CD4-positive, alpha-beta memory T cell (primary cell): ENCODE results near the gene PLGRKT. TPM values are rescaled to one million over a fixed set of nuclear protein-coding genes. Genes with fewer than 3 reads are reported as not detected.
"Not testable (repeated sequence)": the region's sequence is repeated elsewhere in the genome, so short reads cannot be mapped to it uniquely, and the experiment has no call there.

Source experiments
- CTCF ChIA-PET: fragments of 350-600 bp; sonication (Branson Sonifier 250); formaldehyde crosslinking; loops from one replicate; lab custom pipeline; 2021; ENCODE audit warnings: inconsistent platforms; ENCODE audit not compliant: partially characterized antibody; lab: Charles Lee
- POLR2A ChIA-PET: fragments of 350-600 bp; sonication (Branson Sonifier 250); formaldehyde crosslinking; loops from one replicate; lab custom pipeline; 2021; ENCODE audit not compliant: partially characterized antibody; lab: Charles Lee
- DNase-seq, 5 donors: peaks; one replicate each; pipeline versions ENCODE4 v3.0.0 to v3.0.0-alpha.2; 2020 to 2022; ENCODE audit warnings: mixed read lengths in 1 of 5
- H3K27ac ChIP-seq: one replicate; pipeline ENCODE4 v1.7.0; 2013; ENCODE audit warnings: low read depth, low read length
- H3K27me3 ChIP-seq: 2 replicates; pipeline ENCODE4 v1.7.0; 2013; ENCODE audit warnings: mild to moderate bottlenecking, low read length, moderate library complexity; ENCODE audit not compliant: insufficient read depth
- H3K36me3 ChIP-seq: 2 replicates; pipeline ENCODE4 v1.7.0; 2013; ENCODE audit warnings: mild to moderate bottlenecking, low read length, moderate library complexity; ENCODE audit not compliant: insufficient read depth
- H3K4me1 ChIP-seq: 2 replicates; pipeline ENCODE4 v1.7.0; 2013; ENCODE audit warnings: mild to moderate bottlenecking, low read length, moderate library complexity; ENCODE audit not compliant: insufficient read depth
- H3K4me3 ChIP-seq, 2 donors: one replicate each; pipeline ENCODE4 v1.7.0; 2013; ENCODE audit warnings: low read length in 2 of 2, mild to moderate bottlenecking in 1 of 2
- H3K9me3 ChIP-seq, 2 donors: one replicate each; pipeline ENCODE4 v1.7.0; 2013; ENCODE audit warnings: low read length in 2 of 2, control low read depth in 1 of 2; ENCODE audit not compliant: control insufficient read depth in 1 of 2
- H3K27ac Mint-ChIP-seq, 7 donors: one replicate each; pipeline ENCODE4 v1.8.0; 2020 to 2021; ENCODE audit warnings: mixed read lengths in 7 of 7, mild to moderate bottlenecking in 6 of 7, inconsistent platforms in 3 of 7, moderate library complexity in 3 of 7
- H3K27me3 Mint-ChIP-seq, 2 donors: one replicate each; pipeline ENCODE4 v1.8.0; 2020 to 2021; ENCODE audit warnings: mixed read lengths in 2 of 2
- H3K36me3 Mint-ChIP-seq, 2 donors: one replicate each; pipeline ENCODE4 v1.8.0; 2020 to 2021; ENCODE audit warnings: mixed read lengths in 2 of 2, inconsistent platforms in 1 of 2, mild to moderate bottlenecking in 1 of 2
- H3K4me1 Mint-ChIP-seq, 4 donors: one replicate each; pipeline ENCODE4 v1.8.0; 2020 to 2021; ENCODE audit warnings: mixed read lengths in 4 of 4, mild to moderate bottlenecking in 1 of 4
- H3K4me3 Mint-ChIP-seq, 8 donors: one replicate each; pipeline ENCODE4 v1.8.0; 2020 to 2021; ENCODE audit warnings: mixed read lengths in 8 of 8, mild to moderate bottlenecking in 7 of 8, moderate library complexity in 6 of 8, inconsistent platforms in 3 of 8
- H3K9me3 Mint-ChIP-seq, 8 donors: one replicate each; pipeline ENCODE4 v1.8.0; 2020 to 2021; ENCODE audit warnings: mixed read lengths in 8 of 8, mild to moderate bottlenecking in 5 of 8, inconsistent platforms in 3 of 8, moderate library complexity in 1 of 8
- intact Hi-C: fragments of 100-400 bp; cut with micrococcal nuclease; formaldehyde crosslinking; loops from one replicate; pipeline ENCODE4 v1.15.1; 2023
- polyA plus RNA-seq, 2 donors: library from polyadenylated mRNA; unstranded; fragments of 300-500 nt; fragmentation: Illumina TruSeq; gene quantifications; one replicate each; pipeline ENCODE4 v1.2.3, GENCODE V29; 2021
- total RNA-seq, 2 experiments: library from RNA; stranded (reverse); gene quantifications; one replicate each; pipeline ENCODE4 v1.2.3, GENCODE V29; 2021

PLGRKT gene
- total and polyA plus RNA-seq, 4 experiments from 2014 or later, result 20.0 to 101 (median 33.0) TPM

DNA sequence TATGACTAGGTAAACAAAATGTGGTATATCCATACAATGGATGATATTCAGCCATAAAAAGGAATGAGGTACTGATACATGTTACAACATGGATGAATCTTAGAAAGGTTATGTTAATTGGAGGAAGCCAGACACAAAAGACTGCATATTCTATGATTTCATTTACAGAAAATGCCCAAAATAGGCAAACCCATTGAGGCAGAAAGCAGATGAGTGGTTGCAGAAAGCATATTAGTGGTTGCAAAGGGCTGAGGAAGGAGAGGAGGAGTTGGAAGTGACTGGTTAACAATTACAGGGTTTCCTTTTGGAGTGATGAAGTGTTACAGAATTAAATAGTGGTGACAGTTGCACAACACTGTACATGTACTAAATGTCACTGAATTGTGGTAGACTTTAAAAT, 17.7 kb downstream of the PLGRKT start:
- intact Hi-C loops, result no loop called here
- peak overlapping the region in 2 of 7 donors; percentile 50 to 52 for H3K27ac Mint-ChIP-seq

GRCh38 chr9:5418481-5418880, 19.2 kb downstream of the PLGRKT start:
- POLR2A ChIA-PET, result no interaction called here
- no peaks in the 10 kb centered on the region for H3K27me3 Mint-ChIP-seq
- CTCF ChIA-PET, result interaction anchor here (0.9 to 1.9 kb wide), 2 partner anchors 8 to 32 kb away, joined by 3 to 4 read pairs; partner anchors contain the start of gene CD274

More for the DNA sequence above, 17.7 kb downstream of the PLGRKT start:
- H3K27ac ChIP-seq, result no peak overlapping the region
- DNase-seq, result no peak
- no peaks in the 10 kb centered on the region for H3K4me1 ChIP-seq
- ChIA-PET POLR2A (no interaction called here), CTCF (no interaction called here)
- peaks cover 20 to 42% of the 10 kb centered on the region in 2 donors for H3K36me3 Mint-ChIP-seq
- no peak overlapping the region for H3K4me3 Mint-ChIP-seq
- H3K27me3 ChIP-seq, result no peaks in the 10 kb centered on the region
- H3K36me3 ChIP-seq, result no peaks in the 10 kb centered on the region
- no peak overlapping the region for H3K4me3 ChIP-seq
- no peaks in the 10 kb centered on the region for H3K9me3 ChIP-seq
- no peaks in the 10 kb centered on the region for H3K27me3 Mint-ChIP-seq
- peaks cover 0 to 21% (median 4%) of the 10 kb centered on the region in 4 donors for H3K4me1 Mint-ChIP-seq
- no peaks in the 10 kb centered on the region for H3K9me3 Mint-ChIP-seq

GRCh38 chr9:5416953-5417352, 20.8 kb downstream of the PLGRKT start:
- H3K9me3 ChIP-seq, result no peaks in the 10 kb centered on the region
- no peaks in the 10 kb centered on the region for H3K36me3 ChIP-seq
- no peaks in the 10 kb centered on the region for H3K27me3 ChIP-seq
- Mint-ChIP-seq H3K9me3 (peaks cover 0 to 11% (median 4%) of the 10 kb centered on the region in 8 donors), H3K4me1 (peaks cover 0 to 21% (median 4%) of the 10 kb centered on the region in 4 donors), H3K27ac (no peak overlapping the region), H3K36me3 (peaks cover 36 to 68% of the 10 kb centered on the region in 2 donors), H3K27me3 (no peaks in the 10 kb centered on the region), H3K4me3 (no peak overlapping the region)
- no peaks in the 10 kb centered on the region for H3K4me1 ChIP-seq
- no peak for DNase-seq
- ChIA-PET POLR2A (interaction anchor here (1.0 kb wide), 1 partner anchor 15 kb away, joined by 3 read pairs; no protein-coding TSS in a partner anchor), CTCF (interaction anchor here (0.7 to 1.7 kb wide), 6 partner anchors 8 to 231 kb away, joined by 3 to 10 read pairs (median 3); partner anchors contain the start of genes CD274 and INSL6)
- H3K27ac ChIP-seq, result no peak overlapping the region
- intact Hi-C loops, result no loop called here
- H3K4me3 ChIP-seq, result no peak overlapping the region

More at GRCh38 chr9:5418481-5418880, 19.2 kb downstream of the PLGRKT start:
- H3K4me3 ChIP-seq, result no peak overlapping the region
- no peak overlapping the region for H3K4me3 Mint-ChIP-seq
- no peak for DNase-seq
- H3K4me1 Mint-ChIP-seq, result peaks cover 0 to 21% (median 4%) of the 10 kb centered on the region in 4 donors
- H3K36me3 Mint-ChIP-seq, result peaks cover 27 to 55% of the 10 kb centered on the region in 2 donors
- no peak overlapping the region for H3K27ac ChIP-seq
- no peaks in the 10 kb centered on the region for H3K36me3 ChIP-seq
- intact Hi-C loops, result no loop called here
- H3K9me3 Mint-ChIP-seq, result peaks cover 0 to 7% (median 2%) of the 10 kb centered on the region in 8 donors
- H3K9me3 ChIP-seq, result no peaks in the 10 kb centered on the region
- no peak overlapping the region for H3K27ac Mint-ChIP-seq
- H3K27me3 ChIP-seq, result no peaks in the 10 kb centered on the region
- H3K4me1 ChIP-seq, result no peaks in the 10 kb centered on the region

- Histone ChIP-seq H3K4me1 (no peaks in the 10 kb centered on the region), H3K27ac (no peak overlapping the region), H3K9me3 (peaks cover 0 to 15% of the 10 kb centered on the region in 2 donors), H3K27me3 (no peaks in the 10 kb centered on the region), H3K4me3 (no peak overlapping the region), H3K36me3 (no peaks in the 10 kb centered on the region)
- H3K27ac Mint-ChIP-seq, result no peak overlapping the region
- POLR2A ChIA-PET, result no interaction called here
- no peaks in the 10 kb centered on the region for H3K27me3 Mint-ChIP-seq
- CTCF ChIA-PET, result no interaction called here
- H3K36me3 Mint-ChIP-seq, result peaks cover 45 to 73% of the 10 kb centered on the region in 2 donors
- H3K4me1 Mint-ChIP-seq, result peaks cover 4 to 20% (median 13%) of the 10 kb centered on the region in 4 donors
- H3K9me3 Mint-ChIP-seq, result peaks cover 2 to 45% (median 34%) of the 10 kb centered on the region in 8 donors
- no peak overlapping the region for H3K4me3 Mint-ChIP-seq
- no peak for DNase-seq
- intact Hi-C loops, result no loop called here
These were observed 29.1 kb downstream of the PLGRKT start for GRCh38 chr9:5408596-5408995.

DNA sequence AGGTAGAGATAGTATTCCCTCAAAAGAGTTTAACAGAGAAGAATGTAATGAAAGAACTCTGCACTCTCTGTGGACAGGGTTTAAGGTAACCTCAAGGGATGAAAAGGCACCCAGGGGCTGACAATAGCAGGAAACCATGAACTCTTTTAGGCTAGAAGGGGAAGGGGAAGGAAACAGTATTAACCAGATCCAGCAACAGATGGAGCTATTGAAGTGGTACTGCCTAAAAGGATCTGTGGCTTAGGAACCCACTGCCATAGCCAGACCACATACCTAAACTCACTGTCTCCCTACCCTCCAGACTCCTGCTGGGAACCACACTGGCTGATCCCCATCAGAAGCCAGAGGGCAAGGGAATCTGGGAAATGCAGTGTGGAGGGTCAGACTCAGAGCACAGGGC, 35.5 kb downstream of the PLGRKT start:
- Mint-ChIP-seq H3K4me3 (no peak overlapping the region), H3K27ac (peak overlapping the region in 2 of 7 donors; percentile 55 to 56)
- POLR2A ChIA-PET, result no interaction called here

DNA sequence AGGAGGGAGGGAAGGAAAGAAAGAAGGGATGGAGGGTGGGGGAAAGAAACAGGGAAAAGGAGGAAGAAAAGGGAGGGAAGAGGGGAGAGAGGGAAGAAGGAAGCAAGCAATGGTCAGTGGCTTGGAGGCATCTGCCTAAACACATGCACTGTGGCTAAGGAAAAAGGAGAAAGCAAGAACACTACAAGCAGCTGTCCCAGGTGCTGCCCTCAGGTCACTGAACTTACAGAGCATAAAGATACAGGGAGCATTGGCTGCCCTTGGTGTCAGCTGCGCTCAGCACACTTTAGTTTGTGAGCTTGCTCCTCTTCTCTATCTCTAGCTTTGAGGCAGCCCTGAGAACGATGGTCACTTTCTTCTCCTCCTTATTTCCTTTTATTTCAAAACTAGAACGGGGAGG, 40.2 kb downstream of the PLGRKT start:
- CTCF ChIA-PET, H3K27ac Mint-ChIP-seq, H3K4me3 Mint-ChIP-seq, H3K4me1 ChIP-seq, H3K9me3 ChIP-seq, intact Hi-C loops, POLR2A ChIA-PET, H3K36me3 Mint-ChIP-seq, H3K4me3 ChIP-seq, H3K27me3 Mint-ChIP-seq, H3K36me3 ChIP-seq, H3K27ac ChIP-seq, DNase-seq, H3K27me3 ChIP-seq, H3K9me3 Mint-ChIP-seq: not testable (repeated sequence)
- peaks cover 7 to 13% (median 9%) of the 10 kb centered on the region in 4 donors for H3K4me1 Mint-ChIP-seq

More for the DNA sequence above, 35.5 kb downstream of the PLGRKT start:
- H3K4me1 ChIP-seq, result peaks cover 9% of the 10 kb centered on the region
- H3K4me3 ChIP-seq, result no peak overlapping the region
- H3K27me3 ChIP-seq, result no peaks in the 10 kb centered on the region
- no peaks in the 10 kb centered on the region for H3K36me3 ChIP-seq
- no peak for DNase-seq
- CTCF ChIA-PET, result no interaction called here
- no peak overlapping the region for H3K27ac ChIP-seq
- Mint-ChIP-seq H3K4me1 (peaks cover 18 to 37% (median 27%) of the 10 kb centered on the region in 4 donors), H3K36me3 (peaks cover 12 to 27% of the 10 kb centered on the region in 2 donors), H3K9me3 (peaks cover 2 to 24% (median 16%) of the 10 kb centered on the region in 8 donors), H3K27me3 (no peaks in the 10 kb centered on the region)
- intact Hi-C loops, result no loop called here
- H3K9me3 ChIP-seq, result no peaks in the 10 kb centered on the region

DNA sequence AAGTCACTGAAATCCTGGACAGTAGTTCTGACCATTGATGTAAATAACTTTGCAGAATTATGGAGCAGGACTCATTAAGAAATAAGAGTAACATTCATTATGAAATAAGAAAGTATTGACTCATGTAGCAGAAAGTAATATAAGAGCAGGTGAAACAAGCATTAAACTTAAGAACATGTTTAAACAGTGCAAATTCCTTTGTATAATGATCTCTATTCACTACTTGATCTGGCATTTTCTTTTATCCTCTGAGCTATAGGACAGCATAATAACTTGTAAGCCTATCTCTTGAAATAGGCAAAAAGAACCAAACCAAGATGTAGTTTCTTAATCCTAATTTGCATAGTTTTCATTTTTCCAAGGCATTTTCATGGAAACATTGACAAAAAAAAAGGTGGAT, 42.3 kb downstream of the PLGRKT start:
- CTCF ChIA-PET, result no interaction called here
- no peaks in the 10 kb centered on the region for H3K27me3 Mint-ChIP-seq
- intact Hi-C loops, result no loop called here

More for the DNA sequence above, 42.3 kb downstream of the PLGRKT start:
- Mint-ChIP-seq H3K4me3 (no peak overlapping the region), H3K4me1 (peaks cover 0 to 7% (median 3%) of the 10 kb centered on the region in 4 donors), H3K36me3 (peaks cover 0 to 10% of the 10 kb centered on the region in 2 donors), H3K27ac (peak overlapping the region in 1 of 7 donors; percentile 14), H3K9me3 (no peaks in the 10 kb centered on the region)
- Histone ChIP-seq H3K9me3 (no peaks in the 10 kb centered on the region), H3K27me3 (no peaks in the 10 kb centered on the region), H3K36me3 (no peaks in the 10 kb centered on the region), H3K27ac (no peak overlapping the region), H3K4me1 (no peaks in the 10 kb centered on the region), H3K4me3 (no peak overlapping the region)
- POLR2A ChIA-PET, result no interaction called here
- no peak for DNase-seq
